DND-41 (cell line): Measurements from ENCODE around the gene CROT.
"Not testable (repeated sequence)": the region's sequence is repeated elsewhere in the genome, so short reads cannot be mapped to it uniquely, and the experiment has no call there.

Experiments
- ATAC-seq: fragments of 200-7000 bp; cut with Tn5 transposase; 3 replicates; pipeline ENCODE4 v1.9.1; 2021; ENCODE audit warnings: low read depth; ENCODE audit not compliant: insufficient read depth
- DNase-seq: peaks from one replicate; pipeline ENCODE4 v3.0.0-alpha.2; 2020
- H2AFZ ChIP-seq: 2 replicates; pipeline ENCODE4 v1.6.0; 2012; ENCODE audit warnings: low read depth, low read length
- H3K27ac ChIP-seq: 2 replicates; pipeline ENCODE4 v1.5.1; 2012; ENCODE audit warnings: low read length, inconsistent platforms
- H3K27me3 ChIP-seq: fragments of 200-600 bp; sonication (generic); 2 replicates; pipeline ENCODE4 v1.6.0; 2012; ENCODE audit warnings: low read length, mild to moderate bottlenecking, inconsistent platforms; ENCODE audit not compliant: insufficient read depth, poor library complexity
- H3K36me3 ChIP-seq: 2 replicates; pipeline ENCODE4 v1.5.1; 2012; ENCODE audit warnings: low read length, inconsistent platforms; ENCODE audit not compliant: insufficient read depth
- H3K4me1 ChIP-seq: 2 replicates; pipeline ENCODE4 v1.5.1; 2012; ENCODE audit warnings: mild to moderate bottlenecking, low read length; ENCODE audit not compliant: insufficient read depth
- H3K4me2 ChIP-seq: 2 replicates; pipeline ENCODE4 v1.6.0; 2012; ENCODE audit warnings: mild to moderate bottlenecking, moderate library complexity, low read length, inconsistent platforms; ENCODE audit not compliant: insufficient read depth
- H3K4me3 ChIP-seq, 2 experiments: fragments of 200-600 bp in 1 of 2; shearing (Covaris generic) in 1 of 2; 2 replicates each; pipeline ENCODE4 v1.5.1; 2012 to 2016; ENCODE audit warnings: inconsistent platforms in 2 of 2, low read length in 2 of 2, mild to moderate bottlenecking in 2 of 2, low read depth in 1 of 2, moderate library complexity in 1 of 2
- H3K79me2 ChIP-seq: 2 replicates; pipeline ENCODE4 v1.6.0; 2012; ENCODE audit warnings: low read length, inconsistent platforms; ENCODE audit not compliant: insufficient read depth
- H3K9ac ChIP-seq: 2 replicates; pipeline ENCODE4 v1.6.0; 2012; ENCODE audit warnings: low read depth, mild to moderate bottlenecking, inconsistent platforms, low read length, moderate library complexity
- H3K9me3 ChIP-seq: 2 replicates; pipeline ENCODE4 v1.5.1; 2012; ENCODE audit warnings: low read length, moderate library complexity, mild to moderate bottlenecking, inconsistent platforms; ENCODE audit not compliant: insufficient read depth, severe bottlenecking
- H4K20me1 ChIP-seq: 2 replicates; pipeline ENCODE4 v1.6.0; 2012; ENCODE audit warnings: low read length; ENCODE audit not compliant: insufficient read depth
- EZH2 ChIP-seq: IDR thresholded peaks from 3 replicates; pipeline ENCODE4 v1.6.1; 2012; ENCODE audit warnings: borderline replicate concordance, low read depth, mild to moderate bottlenecking, moderate library complexity, low read length, inconsistent platforms; ENCODE audit not compliant: severe bottlenecking
- TF ChIP-seq, protein P1 (sequence below): IDR thresholded peaks from 2 replicates; pipeline ENCODE4 v1.5.1; 2012; ENCODE audit warnings: borderline replicate concordance, low read length, moderate library complexity, mild to moderate bottlenecking; ENCODE audit not compliant: poor library complexity, severe bottlenecking; ENCODE audit errors: extremely low read depth

CROT gene

DNA sequence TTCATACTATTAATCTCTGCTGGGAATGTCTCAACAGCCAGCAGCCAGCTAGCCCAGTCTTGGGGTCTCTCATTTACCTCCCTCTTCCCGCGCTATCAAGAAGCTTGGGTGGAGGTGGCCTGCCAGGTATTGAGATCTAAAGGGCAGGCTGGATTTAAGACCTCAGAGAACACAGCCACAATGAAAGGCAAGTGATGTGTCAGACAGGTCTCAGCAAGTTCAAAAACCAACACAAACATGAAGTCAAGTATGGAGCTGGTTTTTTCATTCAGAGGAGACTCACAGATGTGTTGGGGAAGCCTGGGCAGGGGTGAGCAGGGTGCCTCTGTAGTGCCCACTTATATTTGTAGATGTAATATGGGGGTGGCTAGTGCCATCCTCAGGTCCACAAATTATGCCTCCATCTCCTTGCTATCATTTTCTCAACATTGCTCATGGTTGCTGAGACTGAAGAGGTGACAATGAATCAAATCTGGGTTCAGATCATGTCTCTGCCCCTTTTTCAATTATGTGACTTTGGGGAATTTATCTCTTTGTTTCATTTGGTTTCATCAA, 27.7 kb upstream of the CROT start:
- DNase-seq (no peak), ATAC-seq (no peak)
- no peaks in the 10 kb centered on the region for H3K4me1 ChIP-seq
- H3K79me2 ChIP-seq = no peaks in the 10 kb centered on the region
- H3K9ac ChIP-seq = no peak overlapping the region
- no peak overlapping the region for H3K27ac ChIP-seq
- H3K4me2 ChIP-seq = no peak overlapping the region
- H2AFZ ChIP-seq = no peak overlapping the region
- H3K27me3 ChIP-seq = no peaks in the 10 kb centered on the region
- H3K9me3 ChIP-seq = no peaks in the 10 kb centered on the region
- no peaks in the 10 kb centered on the region for H3K36me3 ChIP-seq
- H3K4me3 ChIP-seq = no peak overlapping the region
- TF ChIP-seq EZH2 = no peak
- H4K20me1 ChIP-seq = no peaks in the 10 kb centered on the region

DNA sequence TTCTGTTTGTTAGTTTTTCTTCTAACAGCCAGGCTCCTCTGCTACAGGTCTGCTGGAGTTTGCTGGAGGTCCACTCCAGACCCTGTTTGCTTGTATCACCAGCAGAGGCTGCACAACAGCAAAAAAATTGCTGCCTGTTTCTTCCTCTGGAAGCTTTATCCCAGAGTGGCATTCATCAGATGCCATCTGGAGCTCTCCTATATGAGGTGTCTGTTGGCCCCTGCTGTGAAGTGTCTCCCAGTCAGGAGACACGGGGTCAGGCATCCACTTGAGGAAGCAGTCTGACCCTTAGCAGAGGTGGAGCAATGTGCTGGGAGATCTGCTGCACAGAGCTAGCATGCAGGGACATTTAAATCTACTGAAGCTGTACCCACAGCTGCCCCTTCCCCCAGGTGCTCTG, 26.7 kb upstream of the CROT start:
- H2AFZ ChIP-seq = no peak overlapping the region
- no peak overlapping the region for H3K4me2 ChIP-seq
- H3K36me3 ChIP-seq = no peaks in the 10 kb centered on the region
- H4K20me1 ChIP-seq = no peaks in the 10 kb centered on the region
- no peaks in the 10 kb centered on the region for H3K79me2 ChIP-seq
- no peak overlapping the region for H3K9ac ChIP-seq
- no peak for TF ChIP-seq EZH2
- TF ChIP-seq, protein P1, sequence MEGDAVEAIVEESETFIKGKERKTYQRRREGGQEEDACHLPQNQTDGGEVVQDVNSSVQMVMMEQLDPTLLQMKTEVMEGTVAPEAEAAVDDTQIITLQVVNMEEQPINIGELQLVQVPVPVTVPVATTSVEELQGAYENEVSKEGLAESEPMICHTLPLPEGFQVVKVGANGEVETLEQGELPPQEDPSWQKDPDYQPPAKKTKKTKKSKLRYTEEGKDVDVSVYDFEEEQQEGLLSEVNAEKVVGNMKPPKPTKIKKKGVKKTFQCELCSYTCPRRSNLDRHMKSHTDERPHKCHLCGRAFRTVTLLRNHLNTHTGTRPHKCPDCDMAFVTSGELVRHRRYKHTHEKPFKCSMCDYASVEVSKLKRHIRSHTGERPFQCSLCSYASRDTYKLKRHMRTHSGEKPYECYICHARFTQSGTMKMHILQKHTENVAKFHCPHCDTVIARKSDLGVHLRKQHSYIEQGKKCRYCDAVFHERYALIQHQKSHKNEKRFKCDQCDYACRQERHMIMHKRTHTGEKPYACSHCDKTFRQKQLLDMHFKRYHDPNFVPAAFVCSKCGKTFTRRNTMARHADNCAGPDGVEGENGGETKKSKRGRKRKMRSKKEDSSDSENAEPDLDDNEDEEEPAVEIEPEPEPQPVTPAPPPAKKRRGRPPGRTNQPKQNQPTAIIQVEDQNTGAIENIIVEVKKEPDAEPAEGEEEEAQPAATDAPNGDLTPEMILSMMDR = no peak
- H3K9me3 ChIP-seq = peaks cover 9% of the 10 kb centered on the region
- no peak overlapping the region for H3K27ac ChIP-seq
- ATAC-seq (no peak), DNase-seq (no peak)
- no peak overlapping the region for H3K4me3 ChIP-seq
- H3K4me1 ChIP-seq = no peaks in the 10 kb centered on the region
- H3K27me3 ChIP-seq = no peaks in the 10 kb centered on the region

DNA sequence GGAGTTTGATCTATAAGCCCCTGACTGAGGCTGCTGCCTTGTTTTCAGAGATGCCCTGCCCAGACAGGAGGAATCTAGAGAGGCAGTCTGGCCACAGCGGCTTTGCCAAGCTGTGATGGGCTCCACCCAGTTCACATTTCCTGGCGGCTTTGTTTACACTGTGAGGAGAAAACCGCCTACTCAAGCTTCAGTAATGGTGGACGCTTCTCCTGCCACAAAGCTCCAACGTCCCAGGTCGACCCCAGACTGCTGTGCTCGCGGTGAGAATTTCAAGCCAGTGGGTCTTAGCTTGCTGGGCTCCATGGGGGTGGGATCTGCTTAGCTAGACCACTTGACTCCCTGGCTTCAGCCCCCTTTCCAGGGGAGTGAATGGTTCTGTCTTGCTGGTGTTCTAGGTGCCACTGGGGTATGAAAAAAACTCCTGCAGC, 26.3 kb upstream of the CROT start:
- not testable (repeated sequence) for H4K20me1 ChIP-seq, H3K9ac ChIP-seq, H2AFZ ChIP-seq, H3K36me3 ChIP-seq, H3K4me1 ChIP-seq, H3K27ac ChIP-seq, ATAC-seq, H3K79me2 ChIP-seq, H3K4me3 ChIP-seq, H3K27me3 ChIP-seq, H3K9me3 ChIP-seq, DNase-seq, H3K4me2 ChIP-seq

DNA sequence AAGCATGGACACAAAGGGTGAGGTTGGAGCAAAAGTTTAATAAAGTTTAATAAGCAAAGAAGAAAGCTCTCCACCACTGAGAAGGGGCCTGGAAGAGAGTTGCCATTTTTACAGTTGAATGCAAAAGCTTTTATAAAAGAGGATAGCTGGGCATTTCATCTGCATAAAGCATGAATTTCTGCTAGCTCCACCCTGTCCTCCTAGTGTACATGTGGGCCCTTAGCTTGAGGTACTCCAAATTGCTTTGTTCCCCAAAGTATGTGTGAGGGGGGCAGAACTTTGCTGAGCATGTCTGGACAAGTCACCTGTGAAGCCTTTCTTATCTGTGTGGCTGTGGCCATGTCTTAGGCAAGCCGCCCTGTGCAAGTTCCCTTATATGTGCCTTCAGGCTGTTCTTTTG, 22.6 kb upstream of the CROT start:
- H3K27me3 ChIP-seq = no peaks in the 10 kb centered on the region
- H3K79me2 ChIP-seq = no peaks in the 10 kb centered on the region
- H3K36me3 ChIP-seq = no peaks in the 10 kb centered on the region
- ATAC-seq (no peak), DNase-seq (no peak)
- no peak overlapping the region for H3K27ac ChIP-seq
- peaks cover 25% of the 10 kb centered on the region for H3K9me3 ChIP-seq
- no peak overlapping the region for H3K9ac ChIP-seq
- no peak for TF ChIP-seq EZH2
- TF ChIP-seq, protein P1 = no peak
- H3K4me2 ChIP-seq = no peak overlapping the region
- H3K4me3 ChIP-seq = no peak overlapping the region
- H4K20me1 ChIP-seq = no peaks in the 10 kb centered on the region
- H2AFZ ChIP-seq = no peak overlapping the region
- H3K4me1 ChIP-seq = no peaks in the 10 kb centered on the region
